OCI-LY7 (cell line): ENCODE results near the gene CRYL1.

Experiments used
- CTCF ChIP-seq: fragments of 200-600 bp; sonication (generic); conservative IDR thresholded peaks from 2 replicates; pipeline ENCODE4 v1.5.1; 2014; ENCODE audit warnings: mild to moderate bottlenecking, antibody characterized with exemption, low read length, moderate library complexity, mixed read lengths
- EZH2phosphoT487 ChIP-seq: fragments of 200-600 bp; sonication (generic); IDR thresholded peaks from 2 replicates; pipeline ENCODE4 v1.6.1; 2018; ENCODE audit warnings: low read depth, borderline replicate concordance, mild to moderate bottlenecking, mixed run types, antibody characterized with exemption, low read length, moderate library complexity, mixed read lengths

DNA sequence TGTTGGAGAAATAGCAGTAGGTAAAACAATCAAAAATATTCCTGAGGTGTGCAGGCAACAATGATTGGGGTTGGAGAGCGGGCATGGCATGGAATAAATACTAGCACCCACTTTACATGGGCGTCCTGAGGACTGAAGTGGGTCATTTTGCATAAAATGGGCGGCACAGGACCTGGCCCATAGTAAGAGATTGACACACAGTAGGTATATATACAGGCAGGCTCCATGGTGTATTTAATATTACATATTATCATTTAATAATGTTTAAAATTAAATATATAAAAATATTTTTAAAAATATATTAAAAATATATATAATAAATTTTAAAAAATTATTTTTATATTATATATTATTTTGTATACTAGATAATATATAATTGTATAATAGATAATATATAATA lies 48.3 kb downstream of the CRYL1 start:
- no peak for TF ChIP-seq CTCF
- TF ChIP-seq EZH2phosphoT487 = no peak
